GM21381 (cell line): ENCODE results near the gene PROM1.

ENCODE experiments used
- ATAC-seq: cut with Tn5 transposase; IDR thresholded peaks from one replicate; pipeline ENCODE4 v1.9.1; 2021; ENCODE audit warnings: mild to moderate bottlenecking, moderate library complexity; ENCODE audit not compliant: unreplicated experiment

Gene PROM1

GRCh38 chr4:16110661-16111290, 27.0 kb upstream of the PROM1 start:
- ATAC-seq, result no peak

GRCh38 chr4:16110199-16110598, 26.4 kb upstream of the PROM1 start:
- ATAC-seq, result no peak

- ATAC-seq, result no peak
Measured at GRCh38 chr4:16109256-16109655, 25.4 kb upstream of the PROM1 start.

- no peak for ATAC-seq
Measured at GRCh38 chr4:16106956-16107355, 23.1 kb upstream of the PROM1 start.

DNA sequence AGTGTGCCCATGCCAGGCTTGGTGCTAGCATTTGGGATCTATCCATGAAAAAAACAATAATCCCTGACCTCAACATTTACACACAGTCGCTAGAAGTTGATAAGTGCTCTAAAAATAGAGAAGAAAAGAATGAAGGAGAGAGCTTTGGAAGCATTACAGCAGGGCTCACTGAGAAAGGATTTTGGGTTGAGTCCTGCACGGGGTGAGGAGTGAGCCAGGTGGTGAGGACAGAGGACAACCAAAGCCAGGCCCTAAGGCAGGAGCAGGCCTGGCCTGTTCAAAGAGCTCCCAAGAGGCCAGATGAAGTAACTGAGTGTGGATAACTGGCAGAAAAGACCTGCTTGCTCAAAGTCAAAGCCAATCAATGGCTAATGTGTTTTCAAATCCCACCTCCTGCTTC, 20.7 kb upstream of the PROM1 start:
- no peak for ATAC-seq

GRCh38 chr4:16102356-16102755, 18.5 kb upstream of the PROM1 start:
- ATAC-seq, result no peak

- ATAC-seq, result no peak
Measured at GRCh38 chr4:16100833-16101232, 17.0 kb upstream of the PROM1 start.

GRCh38 chr4:16092682-16093319, 9.0 kb upstream of the PROM1 start:
- no peak for ATAC-seq

GRCh38 chr4:16090096-16090705, 6.4 kb upstream of the PROM1 start:
- no peak for ATAC-seq

DNA sequence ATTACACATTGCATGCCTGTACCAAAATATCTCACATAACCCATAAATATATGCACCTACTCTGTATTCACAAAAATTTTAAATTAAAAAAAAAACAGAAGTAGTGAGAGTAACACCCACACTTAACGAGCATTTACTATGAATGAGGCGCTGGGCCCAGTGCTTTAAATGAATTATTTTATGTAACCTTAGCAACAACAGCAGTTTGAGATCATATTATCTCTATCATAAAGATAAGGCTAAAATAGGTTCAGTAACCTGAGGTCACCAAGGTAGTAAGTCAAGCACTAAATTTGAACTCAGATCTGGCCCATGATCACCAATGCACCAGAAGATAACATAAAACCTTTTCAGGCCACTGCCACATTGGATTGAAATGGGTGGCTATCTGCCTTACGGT, 5.3 kb upstream of the PROM1 start:
- ATAC-seq, result no peak

GRCh38 chr4:16088601-16089000, 4.8 kb upstream of the PROM1 start:
- ATAC-seq, result no peak

DNA sequence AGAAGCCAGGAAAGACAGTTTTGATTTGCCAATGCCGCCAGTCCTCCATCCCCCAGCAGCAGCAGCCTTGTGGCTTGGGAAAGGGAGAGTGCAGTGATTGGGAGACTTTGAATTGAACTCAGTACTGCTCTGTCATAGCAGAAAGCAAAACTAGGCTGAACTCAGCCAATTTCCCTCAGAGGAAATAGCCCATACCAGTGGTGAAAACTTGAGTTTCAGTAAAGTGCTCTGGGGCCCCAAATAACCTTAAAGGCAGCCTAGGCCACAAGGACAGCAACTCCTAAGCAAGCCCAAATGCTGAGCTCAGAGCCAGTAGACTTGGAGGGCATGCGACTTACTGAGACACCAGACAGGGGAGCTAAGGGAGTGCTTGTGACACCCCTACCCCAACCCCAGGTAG, 2.0 kb upstream of the PROM1 start:
- ATAC-seq, result no peak

DNA sequence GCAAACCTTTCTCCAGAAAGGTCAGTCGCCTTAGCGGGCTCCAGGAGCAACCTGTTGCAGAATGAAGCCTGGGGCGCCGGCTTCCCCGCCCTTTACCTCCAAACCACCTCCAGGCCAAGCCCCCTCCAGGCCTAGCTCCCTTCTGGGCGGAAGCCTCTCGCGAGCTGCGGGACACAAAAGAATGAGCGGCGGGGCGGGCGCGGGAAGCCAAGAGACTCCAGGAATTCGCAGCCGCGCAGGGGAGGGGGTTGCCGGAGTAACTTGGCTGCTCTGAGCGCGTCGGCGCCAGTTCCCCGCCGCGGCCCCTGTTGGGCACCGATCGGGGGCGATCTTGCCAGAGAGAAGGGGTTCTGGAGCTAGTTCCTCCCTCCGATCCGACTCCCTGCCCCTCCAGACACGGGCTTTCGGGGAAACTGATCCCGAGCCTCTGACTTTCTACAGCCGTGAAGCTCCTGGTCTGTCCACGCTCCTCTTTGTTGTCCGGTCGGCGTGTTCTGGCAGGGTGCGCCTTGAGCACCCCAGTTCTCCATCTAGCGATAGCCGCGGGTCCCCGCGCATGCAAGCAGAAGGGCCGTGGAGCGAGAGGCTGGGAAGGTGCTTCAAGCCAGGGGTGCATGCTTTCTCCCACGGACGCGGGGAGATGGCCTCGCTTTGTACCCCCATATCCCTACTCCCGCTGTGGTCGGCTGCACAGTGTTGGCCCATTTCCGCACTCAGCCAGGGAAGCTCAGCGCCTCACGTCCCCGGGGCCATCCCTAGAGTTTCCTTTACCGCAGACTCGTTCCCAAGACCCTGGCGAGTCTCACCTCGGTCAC, 1.2 kb downstream of the PROM1 start:
- ATAC-seq, result no peak

- ATAC-seq, result no peak
Measured at GRCh38 chr4:16082041-16082425, 1.8 kb downstream of the PROM1 start.

GRCh38 chr4:16079046-16079445, 4.8 kb downstream of the PROM1 start:
- peak; percentile 66 for ATAC-seq

DNA sequence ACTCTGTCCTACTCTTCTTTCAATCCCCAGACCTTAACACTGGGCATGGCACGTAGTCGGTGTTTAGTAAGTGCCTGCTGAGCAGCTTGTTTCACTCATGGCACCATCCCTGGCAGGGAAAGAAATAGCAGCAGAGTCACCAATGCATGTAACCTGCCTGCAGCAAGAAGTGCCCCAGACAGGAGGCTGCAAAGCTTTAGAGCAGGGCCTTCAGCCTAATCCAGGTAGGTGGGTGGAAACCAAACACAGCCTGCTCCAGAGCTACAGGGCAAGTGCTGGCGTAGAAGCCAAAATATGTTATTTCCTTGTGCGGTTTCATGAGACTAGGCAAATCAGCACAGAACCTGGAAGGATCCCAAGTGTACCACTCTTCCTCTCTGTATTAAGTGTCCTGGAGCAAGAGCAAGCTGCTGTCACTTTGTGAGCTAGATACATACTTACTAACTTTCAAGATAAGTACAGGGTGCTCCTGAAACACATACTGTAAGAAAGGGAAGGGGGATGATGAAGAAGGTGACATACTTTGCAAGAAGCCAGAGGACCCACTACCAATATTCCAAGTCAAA, 5.5 kb downstream of the PROM1 start:
- no peak for ATAC-seq

GRCh38 chr4:16077786-16078185, 6.0 kb downstream of the PROM1 start:
- no peak for ATAC-seq

- no peak for ATAC-seq
Measured at GRCh38 chr4:16075975-16076757, 7.7 kb downstream of the PROM1 start.

- ATAC-seq, result no peak
Measured at GRCh38 chr4:16075061-16075460, 8.8 kb downstream of the PROM1 start.

DNA sequence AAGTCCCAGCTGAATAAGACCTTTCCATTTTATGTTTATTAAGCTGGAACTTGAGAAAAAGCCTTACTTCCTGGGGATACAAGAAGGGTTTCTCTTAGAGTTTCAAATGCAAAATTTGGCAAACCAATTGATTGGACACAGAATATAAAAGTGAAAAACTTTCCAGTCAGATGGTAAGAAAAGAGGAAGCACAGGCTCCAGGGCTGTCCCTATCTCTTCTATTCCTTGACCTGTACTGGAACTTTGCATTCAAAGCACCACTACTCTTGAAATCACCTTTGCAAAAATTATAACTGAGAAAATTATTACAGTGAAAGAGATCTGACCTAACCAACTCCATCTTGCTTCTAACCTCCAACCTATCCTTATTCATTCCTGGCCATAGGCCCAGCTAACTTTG, 11.7 kb downstream of the PROM1 start:
- ATAC-seq, result no peak

DNA sequence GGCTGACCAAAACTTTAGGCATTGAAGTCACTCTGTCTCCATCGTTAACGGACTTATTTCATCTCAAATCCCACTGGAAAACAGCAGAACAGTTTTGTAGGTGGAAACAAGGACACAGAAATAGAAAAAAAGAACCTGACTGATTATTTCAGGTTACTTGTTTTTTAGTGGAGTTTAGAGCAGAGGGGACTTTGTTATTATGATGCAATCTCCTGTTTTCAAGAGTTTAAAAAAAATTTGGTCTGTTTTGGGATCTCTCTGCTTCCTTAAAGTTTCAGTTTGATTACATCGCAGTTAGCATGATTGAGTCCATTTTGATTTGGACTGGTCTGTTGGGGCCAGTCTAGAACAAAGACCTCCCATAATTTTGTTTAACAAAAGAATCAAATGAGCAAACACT, 13.6 kb downstream of the PROM1 start:
- no peak for ATAC-seq
